GM21381 (cell line): ENCODE measurements around the gene BANP.
A peak's percentile ranks its signal among the peaks of the same experiment; 100 is the strongest.
"Not testable (repeated sequence)": the region's sequence is repeated elsewhere in the genome, so short reads cannot be mapped to it uniquely, and the experiment has no call there.

Experiments used
- ATAC-seq: cut with Tn5 transposase; IDR thresholded peaks from one replicate; pipeline ENCODE4 v1.9.1; 2021; ENCODE audit warnings: mild to moderate bottlenecking, moderate library complexity; ENCODE audit not compliant: unreplicated experiment

Gene BANP

DNA sequence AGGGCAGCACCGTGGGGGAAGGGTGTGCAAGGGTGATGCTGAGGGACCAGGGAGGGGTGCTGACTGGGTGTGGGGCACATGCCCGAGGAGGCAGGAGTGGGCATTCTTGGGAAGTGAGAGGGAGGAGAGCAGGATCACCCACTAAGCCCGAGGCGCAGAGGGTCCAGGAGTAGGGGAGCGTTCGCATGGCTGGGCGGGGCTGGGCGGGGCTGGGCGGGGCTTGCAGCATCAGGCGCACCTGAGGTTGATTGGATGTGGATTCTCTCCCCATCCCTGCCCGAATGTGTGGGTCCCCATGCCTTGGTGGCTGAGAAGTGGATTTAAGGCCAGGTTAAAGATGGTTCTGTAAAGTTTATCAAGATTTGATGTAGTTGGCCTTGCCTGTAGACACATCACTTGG lies 14.2 kb downstream of the BANP start:
- no peak for ATAC-seq

DNA sequence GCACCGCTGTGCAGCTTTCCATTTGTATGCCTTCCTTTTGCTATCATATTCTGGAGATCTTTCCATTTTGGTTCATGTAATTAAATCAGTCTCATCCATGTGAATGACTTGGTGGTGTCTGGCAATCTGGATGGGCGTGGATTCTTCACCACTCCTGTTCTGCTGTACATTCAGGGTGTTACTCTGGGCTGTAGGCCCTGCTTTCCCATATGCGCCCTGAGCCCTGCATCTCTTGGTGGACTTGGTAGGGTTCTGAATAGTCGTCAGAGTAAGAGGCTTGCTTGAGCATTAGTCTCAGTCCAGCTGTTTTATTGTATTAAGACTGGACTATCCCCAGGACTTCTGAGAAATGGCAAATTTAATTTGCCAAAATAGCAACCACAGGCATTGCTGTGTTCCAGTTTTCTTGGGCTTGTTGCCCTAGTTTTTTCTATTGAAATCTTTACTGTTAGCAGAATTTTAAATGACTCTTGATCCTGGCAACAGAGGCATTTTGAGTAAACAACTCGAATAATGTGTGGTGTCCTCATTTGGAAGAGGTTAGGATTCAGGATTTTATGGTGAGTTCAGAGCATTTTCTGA lies 14.9 kb downstream of the BANP start:
- ATAC-seq: no peak

DNA sequence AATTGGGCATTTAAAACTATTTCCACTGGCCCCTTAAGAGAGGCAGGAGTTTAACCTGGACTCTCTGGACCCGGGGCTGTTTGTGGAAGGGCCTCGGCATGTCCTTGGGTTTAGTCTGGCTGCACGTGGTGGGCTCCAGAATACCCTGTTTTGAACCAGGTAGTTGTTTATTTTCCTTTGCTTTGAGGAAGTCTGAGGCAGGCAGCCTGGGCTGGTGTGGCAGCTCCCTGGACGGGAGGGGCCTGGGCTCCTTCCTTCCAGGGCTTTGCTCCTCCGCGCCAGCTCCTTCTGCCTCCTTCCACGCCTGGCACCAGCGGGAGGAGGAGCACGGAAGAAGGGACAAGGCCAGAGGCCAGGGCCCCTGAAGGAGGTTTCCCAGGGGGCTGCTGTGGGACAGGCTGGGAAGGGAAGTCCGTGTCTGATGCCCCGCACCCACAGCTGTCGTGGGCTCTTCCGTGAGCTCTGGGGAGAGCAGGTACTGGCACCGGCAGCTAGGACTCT lies 15.5 kb downstream of the BANP start:
- no peak for ATAC-seq

DNA sequence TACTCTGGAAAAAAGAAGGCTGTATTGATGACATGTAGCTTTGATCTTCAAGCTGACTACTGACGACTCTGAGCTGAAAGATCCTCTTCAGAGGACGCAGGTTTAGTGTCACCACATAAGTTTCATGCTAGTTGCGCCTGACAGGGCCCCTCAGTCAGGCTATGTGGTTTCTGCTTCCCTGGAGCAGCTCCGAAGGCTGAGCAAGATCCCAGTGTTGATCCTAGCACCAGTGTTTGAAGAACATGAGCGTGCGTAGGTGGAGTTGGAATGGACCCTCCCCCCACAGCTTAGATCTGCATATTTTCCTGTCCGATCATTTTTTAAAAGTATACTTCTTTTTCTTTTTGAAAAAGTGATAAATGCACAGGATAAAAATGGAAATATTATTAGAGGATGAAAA lies 17.3 kb downstream of the BANP start:
- no peak for ATAC-seq

DNA sequence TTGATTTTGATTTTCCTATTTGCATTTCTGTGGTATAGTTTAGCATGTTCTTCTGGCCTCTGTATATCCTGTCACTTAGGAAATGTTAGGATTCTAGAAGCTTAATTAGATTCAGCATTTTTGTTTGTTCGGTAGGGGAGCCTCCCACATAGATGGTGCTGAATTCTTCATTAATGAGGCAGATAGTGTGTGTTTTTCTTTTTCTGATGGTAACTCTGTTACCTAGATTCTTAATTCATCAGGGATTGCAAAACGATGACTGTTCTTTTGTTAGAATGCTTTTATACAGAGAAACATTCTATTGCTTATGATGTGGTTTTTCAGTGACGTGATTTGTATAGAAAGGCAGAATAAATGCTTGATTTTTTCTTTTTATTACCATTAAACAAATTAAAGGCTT lies 19.0 kb downstream of the BANP start:
- no peak for ATAC-seq

DNA sequence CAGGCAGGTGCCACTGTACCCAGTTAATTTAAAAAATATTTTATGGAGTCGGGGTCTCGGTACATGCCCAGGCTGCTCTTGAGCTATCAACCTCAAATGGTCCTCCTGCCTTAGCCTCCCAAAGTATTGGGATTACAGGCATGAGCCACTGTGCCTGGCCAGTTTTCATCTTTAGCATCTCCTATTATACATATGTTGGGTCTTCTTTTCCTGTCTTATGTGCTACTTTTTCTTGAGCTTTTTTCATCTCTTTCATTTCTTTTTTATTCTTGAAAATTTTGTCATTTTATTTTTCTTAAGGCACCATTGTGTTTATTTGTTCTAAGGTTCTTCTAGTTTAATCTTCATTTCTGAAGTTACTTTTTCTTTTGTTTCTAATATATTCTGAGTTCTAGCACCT lies 20.7 kb downstream of the BANP start:
- no peak for ATAC-seq

DNA sequence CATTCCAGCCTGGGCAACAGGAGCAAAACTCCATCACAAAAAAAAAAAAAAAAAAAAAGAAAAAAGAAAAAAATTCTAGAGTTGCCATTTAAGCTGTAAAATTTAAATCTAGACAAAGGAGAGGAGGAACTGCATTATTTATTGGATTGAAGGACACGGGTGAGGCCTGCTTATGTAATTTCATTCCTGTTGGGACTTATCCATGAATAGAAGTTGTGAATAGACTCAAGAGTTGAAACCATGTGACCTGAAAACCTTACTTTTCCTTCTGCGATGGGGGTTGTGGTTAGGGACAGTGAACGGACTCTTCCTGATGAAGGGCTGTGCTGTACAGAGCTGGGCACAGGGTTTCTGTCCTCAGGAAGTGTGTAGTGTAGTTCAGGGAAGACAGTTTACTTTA lies 22.5 kb downstream of the BANP start:
- no peak for ATAC-seq

DNA sequence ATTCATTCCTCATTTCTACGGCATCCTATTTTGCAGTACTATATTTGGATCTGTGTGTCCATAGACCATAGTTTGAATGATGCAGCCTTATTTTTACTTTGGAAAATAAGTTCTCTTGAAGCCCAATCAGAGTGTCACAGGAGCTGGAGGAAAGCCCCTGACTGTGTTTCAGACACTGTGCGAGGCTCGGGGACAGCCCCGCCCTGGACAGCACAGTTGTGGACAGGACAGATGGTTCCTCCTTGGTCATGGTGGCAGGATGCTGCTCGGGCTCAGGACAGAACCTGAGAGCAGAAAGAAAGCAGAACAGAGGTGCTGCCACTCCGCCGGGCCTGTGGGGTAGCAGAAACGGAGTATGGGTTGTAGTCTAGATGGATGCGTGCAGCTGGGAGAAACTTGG lies 22.9 kb downstream of the BANP start:
- ATAC-seq: no peak

DNA sequence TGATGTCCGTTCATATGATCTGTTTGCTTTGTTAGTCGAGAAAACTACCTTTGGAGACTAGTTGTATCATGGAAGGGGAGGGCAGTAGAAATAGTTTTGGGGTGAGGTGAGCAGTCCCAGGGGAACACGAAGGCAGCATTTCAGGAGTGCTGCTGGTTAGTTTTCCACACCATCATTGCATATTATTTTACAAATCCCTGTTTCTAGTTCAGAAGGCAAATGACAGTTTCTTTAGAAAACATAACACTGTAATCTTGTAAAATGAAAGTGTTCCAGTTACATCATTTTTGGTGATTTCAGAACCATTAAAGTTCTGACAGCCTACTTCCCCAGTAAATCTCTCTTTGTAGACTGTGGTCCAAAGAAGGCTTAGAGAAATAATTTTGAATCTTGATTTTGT lies 25.4 kb downstream of the BANP start:
- ATAC-seq: no peak

DNA sequence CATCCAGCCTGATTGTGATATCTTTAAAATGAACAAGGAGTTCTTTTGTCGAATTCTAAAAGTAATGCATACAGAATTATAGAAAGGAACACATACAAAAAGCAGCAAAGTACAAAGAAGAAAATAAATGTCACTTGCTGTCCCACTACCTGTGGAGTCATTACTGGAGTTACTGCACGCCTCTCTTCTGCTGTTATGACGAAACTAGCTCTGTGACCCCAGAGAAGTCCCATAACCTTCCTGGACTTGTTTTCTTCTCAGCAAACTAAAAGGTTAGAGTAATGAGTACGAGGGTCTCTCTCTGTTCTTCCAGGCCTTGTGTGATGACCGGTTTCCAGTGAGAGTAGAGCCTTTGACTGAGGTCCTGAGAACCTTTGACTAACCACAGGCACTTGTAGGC lies 26.9 kb downstream of the BANP start:
- no peak for ATAC-seq

DNA sequence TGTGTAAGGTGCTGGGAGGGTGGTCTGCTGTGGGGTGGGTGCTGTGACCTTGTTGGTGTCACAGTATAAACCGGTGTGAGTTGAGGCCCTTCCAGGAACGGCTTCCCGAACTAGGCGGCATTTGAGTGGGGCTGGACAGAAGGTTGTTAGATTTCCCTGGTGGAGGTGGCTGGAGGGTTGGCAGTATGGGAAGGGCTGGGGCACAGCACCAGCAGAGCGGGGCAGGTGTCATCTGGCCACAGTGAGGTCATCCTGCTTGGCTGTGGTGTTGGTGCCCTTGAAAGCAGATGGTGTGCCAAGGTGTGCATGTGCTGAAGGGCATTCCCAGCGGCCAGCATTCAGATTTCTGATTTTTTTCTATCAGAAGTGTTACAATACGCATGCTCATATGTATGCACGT lies 28.1 kb downstream of the BANP start:
- ATAC-seq: no peak

DNA sequence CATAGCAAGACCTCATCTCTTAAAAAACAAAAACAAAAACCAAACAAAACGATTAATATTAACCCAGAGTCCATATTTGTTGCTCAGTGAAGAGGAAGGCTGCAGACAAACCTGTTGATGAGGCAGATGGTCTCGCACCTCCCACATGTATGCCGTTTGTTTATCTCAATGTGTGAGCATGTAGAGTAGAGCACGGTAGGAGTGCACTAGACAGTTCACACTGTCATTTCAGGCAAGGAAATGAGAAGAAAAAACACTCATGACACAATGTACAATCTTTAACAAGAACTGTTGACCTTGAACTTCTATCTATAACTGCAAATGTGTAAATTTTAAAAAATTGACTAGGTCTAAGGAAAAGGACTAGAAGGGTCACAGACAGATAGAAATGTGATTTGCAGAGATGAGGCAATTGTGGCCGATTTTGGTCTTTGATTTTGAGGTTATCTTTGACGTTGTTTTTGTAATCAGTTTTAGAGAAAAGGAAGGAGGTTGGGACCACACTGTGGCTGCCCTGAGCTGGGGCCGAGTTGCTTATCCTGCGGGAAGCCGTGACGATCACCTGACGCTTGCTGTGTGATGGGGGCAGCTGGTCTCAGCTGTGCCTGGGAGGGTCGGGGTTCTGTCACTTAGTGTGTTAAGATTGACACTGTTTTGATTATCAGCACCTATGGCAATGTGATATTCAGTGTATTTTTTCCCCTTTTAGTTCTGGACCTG lies 28.8 kb downstream of the BANP start:
- not testable (repeated sequence) for ATAC-seq

DNA sequence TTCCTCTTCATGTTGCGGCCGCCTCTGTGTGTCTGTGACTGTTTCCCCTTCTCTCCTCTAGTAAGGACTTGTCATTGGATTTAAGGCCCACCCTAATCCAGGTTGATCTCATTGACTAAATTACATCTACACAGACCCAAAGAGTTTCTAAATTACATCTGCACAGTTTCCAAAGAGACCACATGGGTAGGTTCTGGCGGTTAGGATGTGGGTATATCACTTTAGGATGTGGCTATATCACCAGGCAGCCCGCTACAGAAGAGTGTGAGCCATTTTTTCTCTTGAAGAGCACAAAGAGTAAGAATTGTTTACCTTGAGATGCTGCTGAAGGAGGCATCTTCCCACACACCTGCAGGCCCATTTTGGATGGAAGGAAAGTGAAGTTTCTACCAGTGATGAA lies 30.1 kb downstream of the BANP start:
- ATAC-seq: not testable (repeated sequence)

DNA sequence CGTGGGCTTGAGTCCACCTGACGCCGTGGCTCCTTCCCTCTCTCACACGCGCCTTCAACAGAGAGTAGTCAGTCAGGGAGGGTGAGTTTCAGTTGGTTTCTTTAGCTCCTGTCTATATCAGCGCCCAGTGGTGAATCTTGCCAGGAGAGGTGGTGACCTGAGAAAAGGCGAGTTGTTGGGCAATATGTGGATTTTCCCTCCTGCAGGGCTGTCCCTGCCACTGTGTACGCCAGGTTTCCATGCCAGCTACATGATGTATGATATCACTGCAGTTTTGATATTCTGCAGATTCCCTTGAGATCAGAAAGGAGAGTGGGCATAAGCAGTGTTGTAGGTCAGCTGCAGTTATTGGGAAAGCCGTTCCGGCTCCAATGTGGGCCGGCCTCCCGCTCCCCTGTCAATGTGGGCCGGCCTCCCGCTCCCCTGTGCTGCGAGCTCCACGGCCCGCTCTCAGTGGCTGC lies 31.4 kb downstream of the BANP start:
- no peak for ATAC-seq

DNA sequence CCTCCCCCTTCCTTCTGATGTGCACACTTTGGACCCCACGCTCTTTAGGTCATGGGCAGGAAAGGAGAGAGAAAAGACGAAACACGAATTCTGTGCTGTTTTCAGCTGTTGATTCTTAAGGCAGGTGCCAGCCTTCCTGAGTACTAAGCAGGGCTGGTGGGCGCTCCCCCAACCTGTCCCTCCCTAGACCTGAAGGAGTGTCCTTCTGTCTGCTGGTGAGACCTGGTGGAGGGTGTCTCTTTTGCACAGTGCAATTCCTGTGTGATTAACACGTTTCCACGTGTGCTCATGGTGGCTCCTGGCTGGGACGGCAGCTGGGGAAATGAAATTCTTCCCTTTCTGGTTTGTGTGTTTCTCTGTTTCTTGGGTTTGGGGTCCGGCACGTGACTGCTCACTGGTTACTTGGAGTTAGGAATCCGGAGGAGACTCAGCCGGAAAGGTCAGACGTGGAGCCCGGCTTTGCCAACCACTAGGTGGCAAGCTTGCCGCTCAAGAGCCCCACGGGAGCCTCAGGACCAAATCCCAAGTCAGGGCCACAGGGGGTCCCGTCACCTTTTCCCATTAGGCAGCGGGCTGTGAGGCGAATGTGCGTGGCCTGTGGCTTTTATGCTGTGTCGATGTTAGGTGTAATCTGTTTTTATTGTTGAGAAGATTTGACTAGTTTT lies 32.0 kb downstream of the BANP start:
- ATAC-seq: not testable (repeated sequence)

DNA sequence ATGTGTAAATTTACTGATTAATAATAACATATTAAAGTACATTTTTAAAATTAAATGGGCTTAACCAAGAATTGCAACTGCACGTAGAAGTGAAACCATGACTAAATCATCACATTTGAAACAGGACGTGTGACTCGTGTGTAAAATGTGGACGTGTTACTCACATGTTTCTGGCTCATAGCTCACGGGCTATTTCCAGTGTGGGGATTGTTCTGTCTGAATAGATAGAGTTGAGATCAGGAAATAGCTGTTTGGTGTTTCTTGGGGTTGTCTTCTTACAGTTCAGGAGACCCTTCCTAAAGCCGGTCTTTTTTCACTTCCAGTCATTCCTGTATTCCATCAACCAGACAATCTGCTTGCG lies 32.5 kb downstream of the BANP start:
- not testable (repeated sequence) for ATAC-seq

DNA sequence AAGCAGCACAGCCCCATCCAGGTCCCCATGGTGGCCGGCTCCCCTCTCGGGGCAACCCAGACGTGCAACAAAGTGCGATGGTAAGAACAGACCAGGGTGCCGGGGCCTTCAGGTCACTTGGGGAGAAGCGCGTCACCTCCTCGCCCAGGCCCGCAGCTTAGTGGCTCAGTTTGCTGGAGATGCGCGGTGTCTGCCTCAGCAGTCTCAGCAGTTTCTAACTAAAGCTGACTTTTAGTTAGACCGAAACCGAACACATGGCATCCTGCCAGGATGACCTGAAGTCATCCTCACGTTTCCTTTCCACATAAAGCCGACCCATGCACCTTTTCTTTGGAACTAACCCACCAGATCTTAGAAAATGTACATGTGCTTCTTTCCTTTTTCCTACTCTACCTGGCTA lies 32.9 kb downstream of the BANP start:
- ATAC-seq: not testable (repeated sequence)

DNA sequence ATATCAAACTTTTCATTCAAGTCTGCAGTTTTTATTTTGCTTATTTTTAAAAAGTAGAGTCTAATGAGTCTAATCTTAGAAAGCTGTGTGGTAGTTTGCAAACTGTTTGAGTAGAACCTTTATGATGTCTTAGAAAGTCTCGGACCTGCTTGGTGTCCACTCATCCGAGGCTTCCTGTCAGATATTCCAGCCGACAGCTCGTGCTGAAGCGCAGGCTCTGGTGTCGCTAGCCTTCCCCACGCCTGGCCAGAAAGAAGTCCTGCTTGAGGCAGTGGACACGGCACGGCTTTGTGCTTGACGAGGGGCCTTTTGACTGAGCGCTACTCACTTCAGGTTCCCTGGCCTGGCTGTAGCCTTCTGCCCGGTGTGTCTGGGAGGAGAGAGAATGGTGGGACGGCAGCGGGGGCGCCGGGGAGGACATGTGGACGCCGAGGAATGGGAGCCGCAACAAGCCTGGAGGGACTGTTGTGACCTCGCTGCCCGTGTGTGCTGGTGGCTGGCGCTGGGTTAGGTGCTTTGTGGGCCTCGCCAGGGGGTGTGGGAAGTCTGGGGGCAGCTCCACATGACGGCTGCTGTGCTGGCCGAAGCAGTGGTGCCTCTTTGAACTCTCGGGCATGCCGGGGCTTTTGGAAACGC lies 33.5 kb downstream of the BANP start:
- no peak for ATAC-seq

DNA sequence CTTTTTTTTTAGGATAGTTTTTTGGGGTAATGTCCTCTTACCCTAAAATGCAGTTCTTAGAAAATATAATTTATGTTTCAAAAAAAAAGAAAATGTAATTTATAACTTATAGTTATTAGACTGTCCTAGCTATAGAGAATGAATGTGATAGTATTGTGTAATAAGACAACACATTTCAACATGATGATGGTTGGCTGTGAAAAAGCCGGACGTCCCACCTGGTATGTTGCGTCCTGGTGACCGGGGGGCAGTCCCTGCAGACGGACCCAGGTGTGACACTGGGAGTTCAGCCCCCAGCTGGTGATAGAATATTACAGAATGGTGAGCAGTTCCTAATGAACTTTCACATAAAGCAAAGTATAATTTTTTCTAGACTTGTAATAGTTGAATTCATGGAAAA lies 34.3 kb downstream of the BANP start:
- ATAC-seq: not testable (repeated sequence)

DNA sequence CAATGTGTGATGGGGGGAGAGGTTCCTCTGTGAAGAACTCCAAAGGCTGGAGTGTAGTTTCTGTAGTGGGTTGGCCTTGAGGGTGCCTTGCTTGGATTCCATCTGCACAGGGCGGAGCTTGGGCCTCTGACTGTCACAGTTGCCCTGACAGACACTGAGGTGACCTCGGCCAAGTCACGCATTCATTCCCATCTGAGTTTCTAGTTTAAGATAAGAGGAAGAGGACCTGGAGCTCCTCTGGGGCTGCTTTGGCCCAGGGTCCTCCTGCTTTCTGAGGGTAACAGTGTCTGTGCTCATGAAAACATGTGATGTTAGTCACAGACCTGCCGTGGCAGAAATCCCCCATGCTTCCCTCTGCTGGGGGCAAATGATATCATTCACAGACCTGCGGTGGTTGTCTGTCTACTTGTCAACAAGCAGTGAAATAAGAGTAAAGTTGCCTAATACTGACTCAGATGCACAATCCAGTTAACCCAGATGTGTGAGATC lies 35.2 kb downstream of the BANP start:
- ATAC-seq: peak; percentile 43

DNA sequence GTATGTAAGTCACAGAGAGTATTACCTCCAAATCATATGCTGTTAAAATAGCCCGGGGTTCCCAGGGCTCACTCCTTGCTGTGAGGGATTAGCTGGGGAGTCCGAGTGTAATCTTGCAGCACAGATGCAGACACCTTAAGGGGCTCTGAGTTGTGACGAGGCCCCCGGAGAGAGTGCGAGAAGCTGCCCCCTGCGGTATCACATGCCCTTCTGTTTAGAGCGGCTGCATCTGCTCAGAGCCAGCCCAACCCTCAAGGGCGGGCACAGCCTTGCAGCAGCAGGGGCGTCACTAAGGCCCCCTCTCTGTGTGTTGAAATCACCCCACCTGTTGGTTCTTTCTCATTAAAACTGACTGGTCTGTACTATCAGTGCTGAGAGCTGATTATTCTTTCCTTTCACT lies 37.4 kb downstream of the BANP start:
- ATAC-seq: not testable (repeated sequence)
